Caco-2 (cell line): ENCODE data around the gene RETREG1. TPM values are rescaled to one million over a fixed set of nuclear protein-coding genes. Genes with fewer than 3 reads are reported as not detected.
"Not testable (repeated sequence)": the region's sequence is repeated elsewhere in the genome, so short reads cannot be mapped to it uniquely, and the experiment has no call there.

Source experiments
- BruUV-seq: library from RNA; stranded (reverse); fragments of 400-500 nt; replicated peaks from 2 replicates; lab custom pipeline; 2021; lab: Mats Ljungman, UMichigan
- CTCF ChIA-PET: fragments of 300-600 bp; sonication (Branson Sonifier 250); formaldehyde crosslinking; loops from one replicate; lab custom pipeline; 2022; ENCODE audit warnings: antibody characterized with exemption; lab: Charles Lee
- POLR2A ChIA-PET: fragments of 300-600 bp; sonication (Branson Sonifier 250); formaldehyde crosslinking; loops from one replicate; lab custom pipeline; 2022; ENCODE audit warnings: antibody characterized with exemption; lab: Charles Lee
- DNase-seq, 2 experiments: peaks; one replicate each; pipeline versions ENCODE4 v3.0.0 to v3.0.0-alpha.2; 2020 to 2022
- H3K27me3 ChIP-seq: replicated peaks from 2 replicates; pipeline ENCODE4 v1.6.0; 2011; ENCODE audit warnings: low read length; ENCODE audit not compliant: control insufficient read depth, insufficient read depth
- H3K36me3 ChIP-seq: 2 replicates; pipeline ENCODE4 v1.5.1; 2011; ENCODE audit warnings: low read length; ENCODE audit not compliant: control insufficient read depth, insufficient read depth
- H3K4me1 ChIP-seq: fragments of 250-450 bp; sonication (Bioruptor Pico); 2 replicates; pipeline ENCODE4 v1.5.1; 2020; ENCODE audit warnings: mild to moderate bottlenecking
- H3K4me3 ChIP-seq: 2 replicates; pipeline ENCODE4 v1.5.1; 2011; ENCODE audit warnings: low read depth, mild to moderate bottlenecking, control low read depth, low read length
- H3K9me3 ChIP-seq: fragments of 250-450 bp; sonication (Bioruptor Pico); 2 replicates; pipeline ENCODE4 v1.5.1; 2020; ENCODE audit warnings: mild to moderate bottlenecking, moderate library complexity
- H3K27ac Mint-ChIP-seq: one replicate; pipeline ENCODE4 v1.8.0; 2022; ENCODE audit warnings: mixed read lengths; ENCODE audit not compliant: unreplicated experiment
- H3K27me3 Mint-ChIP-seq: one replicate; pipeline ENCODE4 v1.8.0; 2022; ENCODE audit warnings: mixed read lengths; ENCODE audit not compliant: insufficient read depth, unreplicated experiment
- H3K36me3 Mint-ChIP-seq: one replicate; pipeline ENCODE4 v1.8.0; 2022; ENCODE audit warnings: mild to moderate bottlenecking, mixed read lengths; ENCODE audit not compliant: insufficient read depth, unreplicated experiment
- H3K4me1 Mint-ChIP-seq: one replicate; pipeline ENCODE4 v1.8.0; 2022; ENCODE audit warnings: low read depth, mixed read lengths; ENCODE audit not compliant: unreplicated experiment
- H3K4me3 Mint-ChIP-seq: one replicate; pipeline ENCODE4 v1.8.0; 2022; ENCODE audit warnings: mild to moderate bottlenecking, moderate library complexity, mixed read lengths; ENCODE audit not compliant: unreplicated experiment
- H3K9me3 Mint-ChIP-seq: one replicate; pipeline ENCODE4 v1.8.0; 2022; ENCODE audit warnings: mixed read lengths; ENCODE audit not compliant: unreplicated experiment
- CTCF ChIP-seq, 2 experiments: fragments of 200-600 bp in 1 of 2; IDR thresholded peaks; 1 replicate in 1 of 2; 2 replicates in 1 of 2; pipeline versions ENCODE4 v1.5.1 to v1.8.0; 2011 to 2022; ENCODE audit warnings: antibody characterized with exemption in 1 of 2, control low read depth in 1 of 2, inconsistent platforms in 1 of 2, low read depth in 1 of 2, low read length in 1 of 2, mild to moderate bottlenecking in 1 of 2, moderate library complexity in 1 of 2; ENCODE audit not compliant: insufficient read depth in 1 of 2, severe bottlenecking in 1 of 2, unreplicated experiment in 1 of 2
- intact Hi-C: fragments of 100-400 bp; cut with micrococcal nuclease; formaldehyde crosslinking; loops from one replicate; pipeline ENCODE4 v1.10.0; 2022; ENCODE audit not compliant: unreplicated experiment
- total RNA-seq: library from RNA; stranded (reverse); gene quantifications from 2 replicates; pipeline ENCODE4 v1.2.3, GENCODE V29; 2022

RETREG1 gene
- total RNA-seq, 1 experiment from 2014 or later, result 15.1 TPM

- Histone ChIP-seq H3K27me3 (no peaks in the 10 kb centered on the region), H3K9me3 (no peaks in the 10 kb centered on the region; the same call in 1 of the 2 replicates), H3K4me1 (no peaks in the 10 kb centered on the region), H3K4me3 (no peak overlapping the region), H3K36me3 (no peaks in the 10 kb centered on the region)
- no TSS peak for BruUV-seq
- DNase-seq, result no peak
- Mint-ChIP-seq H3K36me3 (peaks cover 26% of the 10 kb centered on the region), H3K9me3 (no peaks in the 10 kb centered on the region), H3K4me1 (peaks cover 4% of the 10 kb centered on the region), H3K4me3 (no peak overlapping the region), H3K27ac (no peak overlapping the region), H3K27me3 (no peaks in the 10 kb centered on the region)
- intact Hi-C loops, result no loop called here
- POLR2A ChIA-PET, result no interaction called here
- TF ChIP-seq CTCF (IDR thresholded peaks at IDR 0.05; ENCODE audit: insufficient read depth in 1 of 2, low read depth in 1 of 2, low read length in 1 of 2, severe bottlenecking in 1 of 2, unreplicated experiment in 1 of 2), result no peak
- CTCF ChIA-PET, result interaction anchor here (1.1 kb wide), 1 partner anchor 104 kb away, joined by 5 read pairs; no protein-coding TSS in a partner anchor
Observed at GRCh38 chr5:16656561-16657191, 39.9 kb upstream of the RETREG1 start.

DNA sequence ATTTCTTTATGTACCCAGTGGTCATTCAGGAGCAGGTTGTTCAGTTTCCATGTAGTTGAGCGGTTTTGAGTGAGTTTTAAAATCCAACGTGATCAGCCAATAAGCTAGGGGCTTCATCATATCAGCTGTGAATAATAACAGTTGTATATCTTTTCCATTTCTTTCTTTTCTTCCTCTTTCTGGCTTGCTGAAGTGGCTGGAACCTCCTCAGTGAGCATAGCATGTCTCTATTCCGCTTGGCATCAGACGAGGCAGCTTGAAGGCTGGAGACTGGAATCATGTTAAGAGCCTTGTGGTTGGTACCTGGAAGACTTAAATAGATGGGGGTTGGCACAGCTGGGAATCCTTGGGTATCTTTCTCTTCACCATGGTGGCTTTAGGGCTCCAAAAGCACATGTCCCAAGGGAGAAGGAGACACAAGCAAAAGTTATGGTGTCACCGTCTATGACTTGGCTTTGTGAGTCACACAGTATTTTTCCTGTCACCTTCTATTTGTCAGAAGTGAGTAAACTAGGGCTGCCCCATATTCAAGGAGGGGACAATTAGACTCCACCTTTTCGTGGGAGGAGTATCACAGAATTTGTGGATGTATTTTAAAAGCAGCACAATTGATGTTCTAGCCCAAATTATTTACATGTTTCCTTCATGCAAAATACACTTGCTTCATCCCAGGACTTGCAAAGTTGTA is 38.0 kb upstream of the RETREG1 start:
- TF ChIP-seq CTCF (IDR thresholded peaks at IDR 0.05; ENCODE audit: insufficient read depth in 1 of 2, low read depth in 1 of 2, low read length in 1 of 2, severe bottlenecking in 1 of 2, unreplicated experiment in 1 of 2), result no peak
- no peaks in the 10 kb centered on the region for H3K4me1 ChIP-seq
- POLR2A ChIA-PET, result no interaction called here
- H3K27ac Mint-ChIP-seq, result no peak overlapping the region
- no peaks in the 10 kb centered on the region for H3K27me3 Mint-ChIP-seq
- no peak overlapping the region for H3K4me3 Mint-ChIP-seq
- no peaks in the 10 kb centered on the region for H3K36me3 ChIP-seq
- H3K27me3 ChIP-seq, result no peaks in the 10 kb centered on the region
- no peak overlapping the region for H3K4me3 ChIP-seq
- H3K9me3 ChIP-seq, result no peaks in the 10 kb centered on the region
- DNase-seq, result no peak
- no TSS peak for BruUV-seq
- intact Hi-C loops, result no loop called here
- no peaks in the 10 kb centered on the region for H3K4me1 Mint-ChIP-seq
- CTCF ChIA-PET, result interaction anchor here (0.6 kb wide), 1 partner anchor 759 kb away, joined by 8 read pairs; no protein-coding TSS in a partner anchor
- H3K36me3 Mint-ChIP-seq, result peaks cover 9% of the 10 kb centered on the region
- H3K9me3 Mint-ChIP-seq, result no peaks in the 10 kb centered on the region

- H3K36me3 ChIP-seq, DNase-seq, BruUV-seq, H3K4me1 Mint-ChIP-seq, H3K27me3 ChIP-seq, H3K4me3 Mint-ChIP-seq, POLR2A ChIA-PET, H3K4me1 ChIP-seq, intact Hi-C loops, H3K36me3 Mint-ChIP-seq, CTCF ChIA-PET, H3K9me3 Mint-ChIP-seq, H3K4me3 ChIP-seq, H3K9me3 ChIP-seq, H3K27me3 Mint-ChIP-seq, H3K27ac Mint-ChIP-seq: not testable (repeated sequence)
Observed at GRCh38 chr5:16648739-16649138, 31.9 kb upstream of the RETREG1 start.
